SK-N-MC (cell line): ENCODE measurements around the gene BATF3.

Source experiments
- EZH2 ChIP-seq: fragments of 200-600 bp; sonication (generic); IDR thresholded peaks from one replicate; pipeline ENCODE4 v1.6.1; 2017; ENCODE audit warnings: antibody characterized with exemption
- POLR2AphosphoS5 ChIP-seq: IDR thresholded peaks from 2 replicates; pipeline ENCODE4 v1.6.1; 2012; ENCODE audit warnings: mild to moderate bottlenecking, low read depth, low read length, borderline replicate concordance

- TF ChIP-seq EZH2 (no peak), POLR2AphosphoS5 (no peak)
Measured at GRCh38 chr1:212650228-212650627, 49.4 kb downstream of the BATF3 start.
